Heart left ventricle (tissue), 16 donors: ENCODE results near the gene LYPLA2. TPM values are rescaled to one million over a fixed set of nuclear protein-coding genes. Genes with fewer than 3 reads are reported as not detected.

Source experiments
- ATAC-seq, 4 donors: fragments of 200-7000 bp; cut with Tn5 transposase; one replicate each; pipeline ENCODE4 v1.9.1; 2020 to 2022; ENCODE audit warnings: moderate library complexity in 4 of 4, mild to moderate bottlenecking in 3 of 4, moderate number of reproducible peaks in 1 of 4
- DNase-seq, 5 donors: peaks; one replicate each; pipeline ENCODE4 v3.0.0-alpha.2; 2020
- H3K27ac ChIP-seq, 12 donors: fragments of 200-600 bp; sonication (generic) in 4 of 12; one replicate each; pipeline versions ENCODE4 v1.5.0 to v1.8.0; 2016 to 2022; ENCODE audit warnings: mild to moderate bottlenecking in 2 of 12
- H3K27me3 ChIP-seq, 9 donors: fragments of 200-600 bp; sonication (generic) in 2 of 9; one replicate each; pipeline versions ENCODE4 v1.5.1 to v1.8.0; 2016 to 2022; ENCODE audit warnings: mild to moderate bottlenecking in 3 of 9
- H3K36me3 ChIP-seq, 9 donors: fragments of 200-600 bp; sonication (generic) in 2 of 9; one replicate each; pipeline versions ENCODE4 v1.5.0 to v1.8.0; 2018 to 2022; ENCODE audit warnings: mild to moderate bottlenecking in 2 of 9
- H3K4me1 ChIP-seq, 12 donors: fragments of 200-600 bp; sonication (generic) in 4 of 12; one replicate each; pipeline versions ENCODE4 v1.5.0 to v1.8.0; 2016 to 2022; ENCODE audit warnings: mild to moderate bottlenecking in 3 of 12
- H3K4me3 ChIP-seq, 12 donors: fragments of 200-600 bp; sonication (generic) in 4 of 12; one replicate each; pipeline versions ENCODE4 v1.5.0 to v1.8.0; 2017 to 2022; ENCODE audit warnings: mild to moderate bottlenecking in 9 of 12, moderate library complexity in 4 of 12
- H3K9me3 ChIP-seq, 12 donors: fragments of 200-600 bp; sonication (generic) in 4 of 12; one replicate each; pipeline versions ENCODE4 v1.5.0 to v1.8.0; 2016 to 2022; ENCODE audit warnings: mild to moderate bottlenecking in 1 of 12
- POLR2A ChIP-seq, 2 donors: fragments of 450-650 bp; IDR thresholded peaks; one replicate each; pipeline ENCODE4 v1.6.1; 2017; ENCODE audit warnings: antibody characterized with exemption in 2 of 2, mild to moderate bottlenecking in 2 of 2, moderate library complexity in 2 of 2
- WGBS, 4 donors: extraction: QIAGEN DNeasy Blood & Tissue Kit in 2 of 4; methylation state at CpG; one replicate each; pipeline versions ENCODE4 v1.1.5 to v1.1.7; 2013 to 2018; 5-methylcytosine and 5-hydroxymethylcytosine counted together
- intact Hi-C, 10 donors: fragments of 100-400 bp; cut with DNase I; formaldehyde crosslinking; loops; one replicate each; pipeline versions ENCODE4 v1.11.1 to v1.14.2; 2022
- polyA plus RNA-seq, 2 donors: library from polyadenylated mRNA; stranded (reverse); fragments of 200-250 nt; gene quantifications; one replicate each; pipeline ENCODE4 v1.2.3, GENCODE V29; 2013
- total RNA-seq, 9 donors: library from RNA; depleted of rRNA in 2 of 9; stranded (reverse); fragments of >200 nt in 2 of 9; fragmentation: NEBNext Ultra II Directional in 3 of 9; extraction: Animal tissue kit (Norgen Biotek cat#: 25700) in 3 of 9; gene quantifications; one replicate each; pipeline versions ENCODE4 v1.1.0 to v1.2.4, GENCODE V29; 2016 to 2023
- TF ChIP-seq, protein P1 (sequence below), 12 donors: fragments of 200-600 bp; sonication (generic) in 4 of 12; IDR thresholded peaks; one replicate each; pipeline versions ENCODE4 v1.5.0 to v1.8.0; 2018 to 2022; ENCODE audit warnings: antibody characterized with exemption in 12 of 12, mild to moderate bottlenecking in 5 of 12
- donor health status: ischemic (EF 13 %, LVEDD 7.1; RV severe dilation, severe dysfunction).
- donor health status: healthy with polysubstance abuse.
- donor health status: DM: no; HTN: yes; CAD: no.
- donor health status: DM: no; HTN: no; CAD: no.
- donor health status: ischemic (EF 25% LVEDD 6.9; RV normal size, moderate dysfunction).
- donor health status: ischemic (EF 25% LVEDD 5.7; RV mildly dilated, moderate dysfunction).
- donor health status: healthy.
- donor health status: DM: yes; HTN: yes; CAD: no.
- donor health status: ischemic (EF 35%, LVEDD 5.7; RV mildly dilated, moderate dysfunction).
- donor health status: nonischemic (EF 11% LVEDD 7.7; RV severe dilation, severe dysfunction).
- donor health status: DM: yes; HTN: yes; CAD: no.
- donor health status: PGD.
- donor health status: ischemic (EF 29% LVEDD 5.4; RV normal size, mild dysfunction).
- donor health status: nonischemic (EF 23%, LVEDD 6.1; RV moderate dilation, normal function).

The LYPLA2 gene
- total and polyA plus RNA-seq, 11 donors: 22.2 to 63.3 (median 29.5) TPM

DNA sequence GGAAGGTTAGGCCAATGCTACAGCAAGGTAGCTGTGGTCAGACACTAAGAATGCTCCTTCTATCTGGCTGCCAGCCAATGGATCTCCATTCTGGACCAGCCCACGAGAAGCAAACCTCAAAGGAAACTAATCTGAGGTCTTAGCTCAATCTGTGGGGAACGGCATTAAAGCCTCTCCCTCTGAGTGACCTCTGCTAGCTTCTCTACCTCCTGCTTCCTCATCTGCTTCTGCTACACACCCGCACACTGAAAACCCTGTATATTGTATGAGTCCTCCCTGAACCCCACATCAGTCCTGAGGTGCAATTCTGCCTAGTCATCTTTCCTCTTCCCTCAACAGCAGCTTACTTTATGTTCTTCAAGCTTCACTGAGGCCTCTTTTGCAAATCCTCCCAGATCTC lies 16.5 kb downstream of the LYPLA2 start:
- H3K4me3 ChIP-seq: no peak overlapping the region
- peaks cover 0 to 57% (median 42%) of the 10 kb centered on the region in 9 donors for H3K36me3 ChIP-seq
- ATAC-seq (no peak), DNase-seq (no peak)
- H3K9me3 ChIP-seq: no peaks in the 10 kb centered on the region
- intact Hi-C loops: loop anchor here in 4 of 10 donors (5.0 to 10.0 kb wide), 3 partner anchors 57 to 217 kb away; partner anchors contain the start of gene FUCA1 (in 2 of the 4)
- 53 to 62% (median 56%) methylated on average over 3 of the region's 3 CpGs for WGBS, 4 donors
- H3K27me3 ChIP-seq: no peaks in the 10 kb centered on the region
- TF ChIP-seq POLR2A (IDR thresholded peaks at IDR 0.05): no peak
- TF ChIP-seq, protein P1, sequence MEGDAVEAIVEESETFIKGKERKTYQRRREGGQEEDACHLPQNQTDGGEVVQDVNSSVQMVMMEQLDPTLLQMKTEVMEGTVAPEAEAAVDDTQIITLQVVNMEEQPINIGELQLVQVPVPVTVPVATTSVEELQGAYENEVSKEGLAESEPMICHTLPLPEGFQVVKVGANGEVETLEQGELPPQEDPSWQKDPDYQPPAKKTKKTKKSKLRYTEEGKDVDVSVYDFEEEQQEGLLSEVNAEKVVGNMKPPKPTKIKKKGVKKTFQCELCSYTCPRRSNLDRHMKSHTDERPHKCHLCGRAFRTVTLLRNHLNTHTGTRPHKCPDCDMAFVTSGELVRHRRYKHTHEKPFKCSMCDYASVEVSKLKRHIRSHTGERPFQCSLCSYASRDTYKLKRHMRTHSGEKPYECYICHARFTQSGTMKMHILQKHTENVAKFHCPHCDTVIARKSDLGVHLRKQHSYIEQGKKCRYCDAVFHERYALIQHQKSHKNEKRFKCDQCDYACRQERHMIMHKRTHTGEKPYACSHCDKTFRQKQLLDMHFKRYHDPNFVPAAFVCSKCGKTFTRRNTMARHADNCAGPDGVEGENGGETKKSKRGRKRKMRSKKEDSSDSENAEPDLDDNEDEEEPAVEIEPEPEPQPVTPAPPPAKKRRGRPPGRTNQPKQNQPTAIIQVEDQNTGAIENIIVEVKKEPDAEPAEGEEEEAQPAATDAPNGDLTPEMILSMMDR (IDR thresholded peaks at IDR 0.05): no peak
- peak overlapping the region in 1 of 12 donors; percentile 10 for H3K27ac ChIP-seq
- peaks cover 0 to 31% (median 0%) of the 10 kb centered on the region in 12 donors for H3K4me1 ChIP-seq

DNA sequence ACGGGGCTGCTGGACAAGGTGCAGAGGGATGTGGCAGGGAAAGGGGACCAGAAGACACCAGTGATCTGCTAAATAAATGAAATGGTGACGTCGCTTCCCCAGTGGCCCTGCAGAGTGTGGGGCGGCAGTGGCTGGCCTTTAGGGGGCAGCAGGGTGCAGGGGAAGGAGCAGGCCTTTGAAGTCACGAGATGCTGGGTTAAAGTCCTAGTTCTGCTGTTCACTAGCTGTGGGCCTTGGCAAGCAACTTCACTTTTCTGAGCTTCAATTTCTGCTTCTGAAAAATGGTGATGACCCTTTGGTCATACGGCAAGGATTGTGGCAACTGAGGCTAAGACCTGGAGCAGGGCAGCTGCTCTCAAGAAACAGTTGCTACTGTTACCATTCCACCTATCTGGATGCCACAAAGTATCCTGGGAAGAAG lies 18.8 kb downstream of the LYPLA2 start:
- Histone ChIP-seq H3K27me3 (no peaks in the 10 kb centered on the region), H3K4me3 (no peak overlapping the region), H3K36me3 (peaks cover 0 to 69% (median 51%) of the 10 kb centered on the region in 9 donors), H3K4me1 (peaks cover 0 to 31% (median 0%) of the 10 kb centered on the region in 12 donors), H3K9me3 (no peaks in the 10 kb centered on the region), H3K27ac (peak overlapping the region in 1 of 12 donors; percentile 69)
- ATAC-seq (peak; percentile 67 to 93 (median 85)), DNase-seq (peak; percentile 72 to 85 (median 76))
- TF ChIP-seq POLR2A (IDR thresholded peaks at IDR 0.05): no peak
- TF ChIP-seq, protein P1 (IDR thresholded peaks at IDR 0.05): peak; percentile 60 to 90 (median 74)
- intact Hi-C loops: loop anchor here in 7 of 10 donors (2.0 to 10.0 kb wide), 6 partner anchors 55 to 215 kb away; partner anchors contain the start of genes FUCA1 (in 5 of the 7) and CNR2 (in 1 of the 7)
- WGBS, 4 donors: 19 to 28% (median 22%) methylated on average over 6 of the region's 6 CpGs

DNA sequence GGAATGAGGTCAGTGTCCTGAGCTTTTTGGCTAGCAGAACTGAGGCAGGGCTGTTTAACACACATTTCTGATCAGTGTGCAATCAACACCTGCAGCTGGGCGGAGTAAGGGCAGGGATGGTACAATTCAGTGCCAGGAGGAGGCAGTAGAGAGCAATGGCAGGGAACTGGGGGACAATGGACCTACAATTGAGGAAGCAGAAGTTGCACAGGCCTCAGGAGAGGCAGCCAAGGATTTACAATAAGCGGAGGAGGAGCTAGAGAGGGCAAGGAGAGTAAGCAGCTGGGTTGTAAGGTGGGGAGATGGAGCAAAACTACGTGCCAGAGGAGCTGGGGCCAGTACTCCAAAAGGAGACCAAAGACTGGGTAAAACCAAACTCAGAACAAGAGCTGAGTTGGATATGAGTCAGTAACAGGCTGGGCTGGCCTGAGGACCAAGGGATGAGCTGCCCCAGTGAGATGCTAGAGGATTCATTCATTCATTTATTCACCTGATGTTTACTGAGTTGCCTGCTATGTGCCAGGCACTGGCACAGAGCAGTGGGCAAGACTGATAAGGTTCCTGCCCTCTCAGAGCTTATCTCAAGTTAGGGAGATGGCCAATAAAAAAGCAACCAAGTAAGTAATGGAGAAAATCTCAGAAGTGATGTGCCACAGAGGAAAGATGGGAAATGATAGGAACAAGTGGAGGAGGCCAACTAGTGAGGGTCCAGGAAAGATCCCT lies 20.0 kb downstream of the LYPLA2 start:
- peak in 3 of 4 donors; percentile 73 to 80 (median 79) for ATAC-seq
- no peak overlapping the region for H3K4me3 ChIP-seq
- WGBS, 4 donors: 71 to 79% (median 73%) methylated on average over 3 of the region's 3 CpGs
- TF ChIP-seq, protein P1 (IDR thresholded peaks at IDR 0.05): peak; percentile 21 to 65 (median 52)
- no peak for TF ChIP-seq POLR2A (IDR thresholded peaks at IDR 0.05)
- no peaks in the 10 kb centered on the region for H3K9me3 ChIP-seq
- intact Hi-C loops: loop anchor here in 5 of 10 donors (5.0 to 10.0 kb wide), 3 partner anchors 56 to 106 kb away; partner anchors contain the start of genes FUCA1 (in 3 of the 5) and CNR2 (in 1 of the 5)
- H3K27me3 ChIP-seq: no peaks in the 10 kb centered on the region
- peak overlapping the region in 1 of 12 donors; percentile 69 for H3K27ac ChIP-seq
- peak in 2 of 5 donors; percentile 28 to 40 for DNase-seq
- peaks cover 0 to 77% (median 63%) of the 10 kb centered on the region in 9 donors for H3K36me3 ChIP-seq
- peaks cover 0 to 31% (median 0%) of the 10 kb centered on the region in 12 donors for H3K4me1 ChIP-seq

DNA sequence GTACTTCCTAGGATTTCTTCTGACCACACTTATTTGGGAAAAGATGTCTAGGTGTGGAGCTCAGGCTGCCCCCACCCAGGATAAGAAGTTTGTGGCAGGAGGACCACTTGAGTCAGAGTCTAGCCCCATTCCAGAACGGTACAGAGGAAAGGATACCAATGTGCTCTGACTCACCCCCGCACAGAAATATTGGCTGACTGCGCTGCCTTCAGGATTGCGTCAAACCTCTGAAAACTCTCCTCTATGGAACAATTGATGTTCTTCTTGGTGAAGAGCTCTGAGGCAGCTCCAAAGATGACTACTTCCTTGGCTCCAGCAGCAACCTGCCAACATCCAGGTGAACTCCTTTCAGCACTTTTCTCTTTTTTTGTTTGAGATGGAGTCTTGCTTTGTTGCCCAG lies 23.1 kb downstream of the LYPLA2 start:
- DNase-seq: no peak
- 95 to 98% (median 96%) methylated on average over 4 of the region's 4 CpGs for WGBS, 4 donors
- Histone ChIP-seq H3K4me3 (no peak overlapping the region), H3K9me3 (no peaks in the 10 kb centered on the region), H3K36me3 (peaks cover 0 to 87% (median 70%) of the 10 kb centered on the region in 9 donors), H3K27ac (no peak overlapping the region), H3K4me1 (peaks cover 0 to 21% (median 0%) of the 10 kb centered on the region in 12 donors), H3K27me3 (no peaks in the 10 kb centered on the region)
- TF ChIP-seq, protein P1 (IDR thresholded peaks at IDR 0.05): no peak
- no peak for TF ChIP-seq POLR2A (IDR thresholded peaks at IDR 0.05)
- no peak for ATAC-seq
- intact Hi-C loops: loop anchor here in 5 of 10 donors (5.0 to 10.0 kb wide), 3 partner anchors 53 to 103 kb away; partner anchors contain the start of genes FUCA1 (in 3 of the 5) and CNR2 (in 1 of the 5)
